ENCODE measurements around the gene NEO1. TPM values are rescaled to one million over a fixed set of nuclear protein-coding genes. Genes with fewer than 3 reads are reported as not detected.

The NEO1 gene
- polyA plus RNA-seq, 2 of the 4 experiments (the other 2 are of a cell fraction), result 29.1 to 30.3 TPM

DNA sequence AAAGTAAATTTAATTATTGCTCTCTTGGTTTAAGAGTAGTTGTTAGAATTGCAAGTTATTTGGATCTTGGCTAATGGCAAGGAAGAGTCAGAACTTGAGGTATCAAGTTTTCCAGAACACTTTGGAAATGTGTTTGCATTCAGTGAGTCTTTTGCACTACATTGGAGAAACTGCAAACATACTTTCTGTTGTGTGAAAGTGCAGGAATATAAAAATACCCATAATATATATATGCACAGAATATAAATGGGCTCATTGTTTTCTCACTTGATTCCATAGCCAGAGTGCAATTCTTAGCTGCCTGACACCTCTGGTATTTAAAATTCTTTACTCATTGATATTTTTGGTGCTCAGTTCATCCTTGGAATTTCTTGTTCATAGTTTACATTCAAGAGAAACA is 223.6 kb downstream of the NEO1 start:
- CTCF ChIA-PET, result interaction anchor here (0.6 to 10.1 kb wide), 9 partner anchors 9 to 554 kb away, joined by 3 to 112 read pairs (median 7); no protein-coding TSS in a partner anchor
- ATAC-seq (no peak), FAIRE-seq (no peak), DNase-seq (ENCODE audit: low read depth in 1 of 2, low spot score in 1 of 2) (no peak)
- Histone ChIP-seq H3K4me3 (no peak overlapping the region), H3K4me2 (no peak overlapping the region), H3K9me3 (no peaks in the 10 kb centered on the region), H3K27ac (no peak overlapping the region), H3K4me1 (peaks cover under 1% of the 10 kb centered on the region; the same call in 1 of the 3 replicates)
- TF ChIP-seq CHD4 (IDR thresholded peaks at IDR 0.05; ENCODE audit: borderline replicate concordance), result no peak
- no peak for TF ChIP-seq FOXS1 (CRISPR knock-in tag; IDR thresholded peaks at IDR 0.05)
- TF ChIP-seq MYC (IDR thresholded peaks at IDR 0.05; ENCODE audit: borderline replicate concordance, low read length), result no peak
- TF ChIP-seq JUNB (IDR thresholded peaks at IDR 0.05), result no peak
- TF ChIP-seq EHMT2 (IDR thresholded peaks at IDR 0.05; ENCODE audit: low read depth), result no peak
- no peak for TF ChIP-seq POLR2A (IDR thresholded peaks at IDR 0.05; ENCODE audit: low read length)
- TF ChIP-seq, protein P1, sequence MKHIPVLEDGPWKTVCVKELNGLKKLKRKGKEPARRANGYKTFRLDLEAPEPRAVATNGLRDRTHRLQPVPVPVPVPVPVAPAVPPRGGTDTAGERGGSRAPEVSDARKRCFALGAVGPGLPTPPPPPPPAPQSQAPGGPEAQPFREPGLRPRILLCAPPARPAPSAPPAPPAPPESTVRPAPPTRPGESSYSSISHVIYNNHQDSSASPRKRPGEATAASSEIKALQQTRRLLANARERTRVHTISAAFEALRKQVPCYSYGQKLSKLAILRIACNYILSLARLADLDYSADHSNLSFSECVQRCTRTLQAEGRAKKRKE (CRISPR knock-in tag; IDR thresholded peaks at IDR 0.05; ENCODE audit: low read depth), result no peak
- TF ChIP-seq FOSB (CRISPR knock-in tag; IDR thresholded peaks at IDR 0.05), result no peak
- no peak for TF ChIP-seq JUN (IDR thresholded peaks at IDR 0.05)
- no peak for TF ChIP-seq BHLHE40 (IDR thresholded peaks at IDR 0.05; ENCODE audit: low read depth, low read length)
- TF ChIP-seq, protein P2, sequence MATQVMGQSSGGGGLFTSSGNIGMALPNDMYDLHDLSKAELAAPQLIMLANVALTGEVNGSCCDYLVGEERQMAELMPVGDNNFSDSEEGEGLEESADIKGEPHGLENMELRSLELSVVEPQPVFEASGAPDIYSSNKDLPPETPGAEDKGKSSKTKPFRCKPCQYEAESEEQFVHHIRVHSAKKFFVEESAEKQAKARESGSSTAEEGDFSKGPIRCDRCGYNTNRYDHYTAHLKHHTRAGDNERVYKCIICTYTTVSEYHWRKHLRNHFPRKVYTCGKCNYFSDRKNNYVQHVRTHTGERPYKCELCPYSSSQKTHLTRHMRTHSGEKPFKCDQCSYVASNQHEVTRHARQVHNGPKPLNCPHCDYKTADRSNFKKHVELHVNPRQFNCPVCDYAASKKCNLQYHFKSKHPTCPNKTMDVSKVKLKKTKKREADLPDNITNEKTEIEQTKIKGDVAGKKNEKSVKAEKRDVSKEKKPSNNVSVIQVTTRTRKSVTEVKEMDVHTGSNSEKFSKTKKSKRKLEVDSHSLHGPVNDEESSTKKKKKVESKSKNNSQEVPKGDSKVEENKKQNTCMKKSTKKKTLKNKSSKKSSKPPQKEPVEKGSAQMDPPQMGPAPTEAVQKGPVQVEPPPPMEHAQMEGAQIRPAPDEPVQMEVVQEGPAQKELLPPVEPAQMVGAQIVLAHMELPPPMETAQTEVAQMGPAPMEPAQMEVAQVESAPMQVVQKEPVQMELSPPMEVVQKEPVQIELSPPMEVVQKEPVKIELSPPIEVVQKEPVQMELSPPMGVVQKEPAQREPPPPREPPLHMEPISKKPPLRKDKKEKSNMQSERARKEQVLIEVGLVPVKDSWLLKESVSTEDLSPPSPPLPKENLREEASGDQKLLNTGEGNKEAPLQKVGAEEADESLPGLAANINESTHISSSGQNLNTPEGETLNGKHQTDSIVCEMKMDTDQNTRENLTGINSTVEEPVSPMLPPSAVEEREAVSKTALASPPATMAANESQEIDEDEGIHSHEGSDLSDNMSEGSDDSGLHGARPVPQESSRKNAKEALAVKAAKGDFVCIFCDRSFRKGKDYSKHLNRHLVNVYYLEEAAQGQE (IDR thresholded peaks at IDR 0.05), result no peak
- no peak for TF ChIP-seq RARB (CRISPR knock-in tag; IDR thresholded peaks at IDR 0.05)
- no peak for TF ChIP-seq SREBF2 (IDR thresholded peaks at IDR 0.05)
- TF ChIP-seq RCOR1 (IDR thresholded peaks at IDR 0.05; ENCODE audit: low read depth, low read length), result no peak
- no peak for TF ChIP-seq SMC3 (IDR thresholded peaks at IDR 0.05)
- no peak for TF ChIP-seq E2F6 (IDR thresholded peaks at IDR 0.05; ENCODE audit: borderline replicate concordance, low read depth)
- no peak for TF ChIP-seq KDM5A (IDR thresholded peaks at IDR 0.05)
- POLR2A ChIA-PET, result no interaction called here

DNA sequence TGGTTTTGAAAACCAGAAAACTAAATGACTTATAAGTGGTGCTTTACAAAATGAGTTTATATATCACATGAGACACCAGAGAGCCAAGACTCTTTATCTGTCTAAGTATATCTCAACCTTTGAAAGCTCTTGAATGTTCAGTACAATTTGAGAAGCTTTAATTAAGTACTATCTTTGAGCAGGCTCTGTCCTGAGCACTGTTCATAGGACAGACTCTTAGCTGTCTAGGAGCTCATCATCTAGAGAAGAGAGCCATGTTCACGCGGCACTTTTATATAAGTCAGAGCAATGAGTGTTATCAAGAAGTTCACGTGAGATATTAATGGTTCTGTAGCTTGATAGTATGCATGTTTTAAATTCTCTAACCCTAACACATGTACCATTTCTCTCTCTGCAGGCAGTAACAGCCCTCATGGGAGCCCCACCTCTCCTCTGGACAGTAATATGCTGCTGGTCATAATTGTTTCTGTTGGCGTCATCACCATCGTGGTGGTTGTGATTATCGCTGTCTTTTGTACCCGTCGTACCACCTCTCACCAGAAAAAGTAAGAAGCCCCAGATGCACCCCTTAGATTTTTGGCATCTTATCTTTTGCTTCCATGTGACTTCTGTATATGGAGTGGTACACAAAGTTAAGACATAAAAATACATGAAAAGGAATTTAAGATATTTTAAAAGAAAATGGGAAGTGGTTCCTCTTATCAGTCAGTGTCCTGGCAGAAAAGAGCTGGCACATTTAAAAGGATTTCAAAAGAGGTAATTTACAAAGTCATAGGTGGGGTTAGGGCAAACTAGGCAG is 230.5 kb downstream of the NEO1 start:
- ChIA-PET CTCF (interaction anchor here (0.9 to 10.1 kb wide), 10 partner anchors 8 to 417 kb away, joined by 3 to 112 read pairs (median 6); no protein-coding TSS in a partner anchor), POLR2A (no interaction called here)
- Histone ChIP-seq H3K27ac (no peak overlapping the region), H3K4me3 (no peak overlapping the region), H3K9me3 (no peaks in the 10 kb centered on the region), H3K4me2 (no peak overlapping the region), H3K4me1 (no peaks in the 10 kb centered on the region)
- DNase-seq (ENCODE audit: low read depth in 1 of 2, low spot score in 1 of 2) (no peak), ATAC-seq (no peak), FAIRE-seq (no peak)
- TF ChIP-seq EHMT2 (IDR thresholded peaks at IDR 0.05; ENCODE audit: low read depth), result no peak
- TF ChIP-seq RARB (CRISPR knock-in tag; IDR thresholded peaks at IDR 0.05), result no peak
- WGBS (ENCODE audit: missing lambda C conversion rate), result 95% methylated on average over 8 of the region's 8 CpGs
